KBM-7 (cell line): ENCODE data around the gene CNBP.
"Not testable (repeated sequence)": the region's sequence is repeated elsewhere in the genome, so short reads cannot be mapped to it uniquely, and the experiment has no call there.

Source experiments
- DNase-seq: peaks from one replicate; pipeline ENCODE4 v3.0.0-alpha.2; 2015
- in situ Hi-C: fragments of 300-500 bp; cut with MboI; formaldehyde crosslinking; loops from 2 replicates; pipeline ENCODE4 v1.14.3; 2020; ENCODE audit warnings: low sequenced_read_pairs, low pct_unique_long_range_greater_than_20kb, mixed read lengths

Gene CNBP

DNA sequence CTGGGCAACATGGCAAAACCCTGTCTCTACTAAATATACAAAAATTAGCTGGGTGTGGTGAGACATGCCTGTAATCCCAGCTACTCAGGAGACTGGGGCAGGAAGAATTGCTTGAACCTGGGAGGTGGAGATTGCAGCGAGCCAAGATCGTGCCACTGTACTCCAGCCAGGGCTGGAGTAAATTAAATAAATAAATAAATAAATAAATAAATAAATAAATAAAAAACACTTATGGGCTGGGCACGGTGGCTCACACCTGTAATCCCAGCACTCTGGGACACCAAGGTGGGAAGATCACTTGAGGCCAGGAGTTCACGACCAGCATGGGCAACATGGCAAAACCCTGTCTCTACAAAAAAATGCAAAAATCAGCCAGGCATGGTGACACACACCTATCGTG, 42.7 kb downstream of the CNBP start:
- in situ Hi-C loops, DNase-seq: not testable (repeated sequence)

DNA sequence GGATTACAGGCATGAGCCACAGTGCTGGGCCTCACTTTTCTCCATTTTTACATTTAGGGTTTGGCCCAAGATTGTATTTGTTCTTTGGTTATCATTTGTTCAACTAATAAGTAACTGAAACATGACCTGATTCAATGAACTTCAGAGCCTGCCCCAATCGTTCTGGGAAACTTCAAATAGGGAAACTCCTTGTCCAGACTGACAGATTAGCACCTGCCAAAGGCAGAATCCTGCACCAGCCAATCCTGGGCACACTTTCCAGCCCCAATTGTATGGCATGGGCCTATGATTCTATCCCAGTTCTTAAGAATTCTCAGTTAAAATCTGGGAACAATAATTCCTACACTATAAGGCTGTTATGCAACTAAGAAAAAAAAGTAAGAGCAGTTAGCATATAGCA, 43.8 kb downstream of the CNBP start:
- in situ Hi-C loops, result no loop called here
- DNase-seq, result no peak

GRCh38 chr3:129136275-129136674, 47.4 kb downstream of the CNBP start:
- in situ Hi-C loops, result not testable (repeated sequence)

GRCh38 chr3:129132097-129132866, 51.4 kb downstream of the CNBP start:
- in situ Hi-C loops, result no loop called here
- DNase-seq, result no peak

More at GRCh38 chr3:129136275-129136674, 47.4 kb downstream of the CNBP start:
- not testable (repeated sequence) for DNase-seq

GRCh38 chr3:129131465-129132088, 52.1 kb downstream of the CNBP start:
- in situ Hi-C loops, result no loop called here
- no peak for DNase-seq

DNA sequence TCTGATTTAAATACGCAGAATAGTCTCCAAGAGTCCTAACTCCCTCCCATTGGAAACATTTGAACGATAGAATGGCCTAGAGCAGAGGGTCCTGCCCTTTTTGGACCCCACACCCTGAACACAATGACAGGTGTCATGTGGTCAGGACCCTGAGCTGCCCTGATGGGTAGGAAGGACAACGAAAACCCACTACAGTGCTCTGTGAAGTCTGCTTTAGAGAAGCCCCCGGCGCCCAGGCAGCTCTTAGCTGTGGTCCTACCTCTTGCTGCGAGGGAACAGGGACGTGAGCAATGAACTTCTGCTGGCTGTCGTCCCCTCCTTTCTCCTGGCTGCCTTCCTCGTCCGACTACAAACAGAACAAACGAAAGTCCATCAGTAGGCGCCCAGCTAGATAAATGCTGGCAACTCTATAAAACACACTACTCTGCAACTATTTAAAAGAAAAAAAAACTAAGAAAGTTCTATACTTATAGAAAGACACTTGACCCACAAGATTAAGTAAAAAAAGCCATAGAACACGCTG, 53.3 kb downstream of the CNBP start:
- in situ Hi-C loops, result no loop called here
- no peak for DNase-seq

DNA sequence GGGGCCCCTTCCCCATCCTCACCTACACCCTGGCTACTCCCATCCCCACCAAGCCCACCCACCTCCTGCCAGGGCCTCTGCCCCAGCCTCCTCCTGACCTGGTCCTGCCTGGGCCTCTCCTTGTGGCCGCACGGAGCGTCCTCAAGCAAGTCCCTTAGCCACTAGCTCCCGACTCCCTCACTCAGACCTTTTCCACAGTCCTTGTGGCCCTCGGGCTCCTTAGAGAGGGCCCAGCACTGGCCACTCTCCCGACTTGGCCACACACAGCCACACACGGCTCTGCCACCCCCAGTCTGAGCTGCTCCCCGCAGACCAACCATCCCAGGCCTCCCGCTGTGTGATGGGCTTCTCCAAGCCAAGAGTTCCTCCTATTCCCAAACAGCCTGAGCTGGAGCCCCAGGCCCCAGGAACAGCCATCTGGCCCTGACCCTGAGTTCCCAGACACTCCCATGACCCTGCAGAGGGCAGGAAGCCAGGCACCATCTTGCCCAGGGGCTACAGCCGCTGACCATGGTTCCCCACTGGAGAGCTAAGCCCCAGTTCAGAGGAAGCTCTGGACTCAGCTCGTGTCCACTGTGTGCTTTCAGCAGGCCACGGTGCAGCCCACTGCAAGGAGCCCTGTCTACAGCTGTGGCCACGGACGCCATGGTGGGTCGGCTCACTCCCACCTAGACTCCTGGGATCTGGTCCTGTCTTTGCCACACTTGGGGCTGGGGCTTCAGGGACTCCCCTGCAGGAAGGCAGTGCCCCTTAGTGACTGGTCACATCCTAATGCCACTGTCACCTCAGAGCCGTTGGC, 55.1 kb downstream of the CNBP start:
- no peak for DNase-seq
- in situ Hi-C loops, result no loop called here

DNA sequence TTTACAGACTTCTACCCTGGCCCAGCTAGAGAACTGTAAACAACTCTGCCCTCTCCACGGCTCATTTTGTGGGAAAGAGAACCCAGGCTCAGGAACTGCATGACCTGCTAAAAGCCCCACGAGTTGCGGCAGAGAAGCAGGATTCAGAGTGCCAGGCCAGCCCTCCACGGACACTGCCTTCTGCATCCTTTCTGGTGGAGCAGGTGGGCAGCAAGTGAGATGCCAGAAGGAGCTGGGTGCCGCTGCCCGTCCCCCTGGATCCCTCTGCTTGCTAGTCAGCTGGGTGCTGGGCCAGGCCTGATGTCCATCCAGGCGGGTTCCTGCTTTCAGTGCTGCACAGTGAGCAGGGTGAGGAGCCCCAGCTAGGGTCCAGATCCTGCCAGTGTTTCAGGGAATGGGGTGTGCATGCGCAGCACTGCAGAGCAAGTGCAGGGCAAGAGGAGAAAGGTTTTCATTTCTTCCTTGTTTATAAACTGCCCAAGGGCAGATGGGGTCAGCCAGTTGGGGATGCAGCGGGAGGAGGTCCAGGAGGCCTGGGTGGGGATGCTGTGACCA, 56.9 kb downstream of the CNBP start:
- in situ Hi-C loops, result no loop called here

GRCh38 chr3:129123314-129124060, 60.2 kb downstream of the CNBP start:
- DNase-seq, result peak; percentile 80
- in situ Hi-C loops, result no loop called here

More for the DNA sequence above, 56.9 kb downstream of the CNBP start:
- DNase-seq, result no peak

GRCh38 chr3:129122412-129123011, 61.2 kb downstream of the CNBP start:
- in situ Hi-C loops, result no loop called here
- DNase-seq, result no peak

DNA sequence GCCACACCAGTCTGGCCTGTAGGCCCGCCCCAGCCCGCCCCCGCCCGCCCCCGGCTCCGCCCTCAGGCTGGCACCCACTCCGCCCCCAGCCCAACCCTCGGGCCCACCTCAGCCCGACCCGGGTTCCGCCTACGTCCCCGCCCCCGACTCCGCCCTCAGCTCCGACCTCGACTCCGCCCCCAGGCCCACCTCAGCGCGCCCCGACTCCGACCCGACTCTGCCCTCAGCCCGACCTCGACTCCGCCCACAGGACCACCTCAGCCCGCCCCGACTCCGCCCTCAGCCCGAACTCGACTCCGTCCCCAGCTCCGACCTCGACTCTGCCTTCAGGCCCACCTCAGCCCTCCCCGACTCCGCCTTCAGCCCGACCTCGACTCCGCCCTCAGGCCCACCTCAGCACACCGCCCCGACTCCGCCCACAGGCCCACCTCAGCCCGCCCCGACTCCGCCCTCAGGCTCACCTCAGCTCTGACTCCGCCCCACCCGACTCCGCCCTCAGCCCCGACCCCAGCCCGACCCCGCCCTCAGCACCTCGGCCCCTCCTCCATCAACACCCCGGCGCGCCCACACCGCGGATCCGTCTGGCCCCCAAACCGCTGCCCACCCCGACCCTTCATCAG, 61.8 kb downstream of the CNBP start, which contains the start of gene RAB43:
RAB43 (minus strand) TSS at position 13 of the 620 bp plus-strand sequence. CDS start 315 bp downstream, outside the sequence.
- in situ Hi-C loops, result no loop called here
- peak; percentile 70 for DNase-seq

DNA sequence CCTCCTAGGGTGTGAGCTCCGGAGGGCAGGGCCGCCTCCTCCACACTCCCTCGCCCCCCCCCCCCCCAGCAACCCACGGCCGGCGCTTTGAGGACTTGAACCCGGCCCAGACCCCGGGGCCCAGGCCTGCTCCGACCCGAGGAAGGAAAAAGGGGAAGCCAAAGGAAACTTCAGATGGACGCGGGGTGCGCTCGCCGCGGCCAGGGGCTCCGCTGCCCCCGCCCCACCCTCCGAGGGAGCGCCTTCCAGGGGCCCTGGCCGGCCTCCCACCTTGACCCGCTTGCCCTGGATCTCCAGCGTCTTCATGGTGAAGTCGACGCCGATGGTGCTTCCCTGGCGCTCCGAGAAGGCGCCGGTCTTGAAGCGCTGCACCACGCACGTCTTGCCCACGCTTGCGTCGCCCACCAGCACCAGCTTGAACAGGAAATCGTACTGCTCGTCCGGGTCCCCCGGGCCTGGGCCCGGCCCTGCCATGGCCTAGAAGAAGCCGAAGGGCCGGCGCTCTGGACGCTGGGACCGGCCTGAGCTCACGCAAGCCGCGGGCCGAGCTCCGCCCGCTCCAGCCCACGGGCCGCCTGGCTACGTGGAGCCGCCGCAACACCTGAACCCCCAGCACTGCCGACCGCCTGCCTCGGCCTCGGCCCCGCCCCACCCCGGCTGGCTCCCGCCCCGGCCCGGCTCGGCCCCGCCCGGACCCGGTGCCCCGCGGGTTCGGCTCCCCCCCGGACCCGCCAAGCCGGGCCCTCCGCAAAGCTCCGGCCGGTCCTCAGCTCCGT, 62.5 kb downstream of the CNBP start:
- in situ Hi-C loops, result no loop called here
- DNase-seq, result peak; percentile 36

GRCh38 chr3:129120254-129121004, 63.3 kb downstream of the CNBP start:
- in situ Hi-C loops, result no loop called here

DNA sequence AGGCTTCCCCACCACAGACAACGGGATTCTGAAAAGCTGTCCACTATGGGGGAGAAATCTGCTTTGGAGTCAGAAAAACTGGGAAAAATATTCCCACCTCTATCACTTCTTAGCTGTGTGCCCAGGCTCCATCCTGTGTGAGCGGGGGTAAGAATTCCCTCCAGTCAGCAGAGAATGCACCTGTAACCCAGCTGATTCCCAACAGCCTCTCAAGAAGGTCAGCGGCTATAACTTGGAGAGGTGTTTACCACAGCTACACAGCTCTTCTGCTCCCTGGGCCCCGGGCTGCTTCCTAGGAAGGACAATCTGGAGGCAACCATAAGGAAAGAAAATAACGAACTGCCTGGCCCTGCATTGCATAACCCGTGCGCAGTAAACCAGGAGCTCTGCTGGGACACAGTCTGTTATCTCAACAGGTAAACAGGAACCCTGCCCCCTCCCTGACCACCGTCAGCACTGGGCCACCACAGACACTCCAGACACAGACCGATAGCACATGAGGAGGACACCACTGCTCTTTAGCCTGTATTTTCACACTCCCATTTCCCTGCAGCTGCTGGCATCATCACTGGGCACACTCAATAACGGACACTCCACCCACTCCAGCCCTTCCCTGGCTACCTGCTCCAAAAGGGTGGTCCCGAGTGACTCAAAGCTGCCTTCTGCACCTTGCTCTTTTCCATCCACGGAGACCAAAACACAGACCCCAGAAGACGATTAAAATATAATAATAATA, 64.2 kb downstream of the CNBP start:
- in situ Hi-C loops, result no loop called here
- DNase-seq, result peak; percentile 28

More at GRCh38 chr3:129120254-129121004, 63.3 kb downstream of the CNBP start:
- peak; percentile 98 for DNase-seq

DNA sequence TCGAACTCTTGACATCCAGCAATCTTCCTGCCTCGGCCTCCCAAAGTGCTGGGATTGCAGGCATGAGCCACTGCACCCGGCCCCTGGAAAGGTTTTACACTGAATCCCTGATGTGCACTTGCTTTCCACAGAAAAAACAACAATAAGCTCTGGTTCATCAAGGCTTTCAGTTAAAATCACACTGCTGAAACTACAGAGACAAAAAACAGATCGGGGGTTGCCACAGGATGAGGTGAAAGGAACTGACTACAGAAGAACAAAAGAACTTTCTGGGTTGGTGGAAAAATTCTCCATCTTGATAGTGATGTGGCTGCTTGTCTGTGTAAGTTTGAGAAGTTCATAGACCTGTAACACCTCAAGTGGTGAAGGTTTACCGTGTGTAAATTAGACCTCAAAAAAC, 65.0 kb downstream of the CNBP start:
- in situ Hi-C loops, result no loop called here
- DNase-seq, result no peak
